BJ (cell line): ENCODE results near the gene MRPL21. TPM values are rescaled to one million over a fixed set of nuclear protein-coding genes. Genes with fewer than 3 reads are reported as not detected.

Source experiments
- CTCF ChIA-PET: fragments of 350-600 bp; formaldehyde crosslinking; extraction: SDS; loops from one replicate; lab custom pipeline; 2021; ENCODE audit warnings: antibody characterized with exemption, inconsistent platforms; lab: Yijun Ruan, JAX
- POLR2A ChIA-PET: fragments of 300-600 bp; sonication (Branson Sonifier 250); formaldehyde crosslinking; extraction: SDS; loops from one replicate; lab custom pipeline; 2021; ENCODE audit warnings: antibody characterized with exemption; lab: Charles Lee
- DNase-seq: peaks from one replicate; pipeline ENCODE4 v3.0.0-alpha.2; 2011; ENCODE audit warnings: low read depth
- H3K27me3 ChIP-seq: 2 replicates; pipeline ENCODE4 v1.6.0; 2011; ENCODE audit warnings: low read length; ENCODE audit not compliant: control insufficient read depth, insufficient read depth
- H3K36me3 ChIP-seq: 2 replicates; pipeline ENCODE4 v1.5.1; 2011; ENCODE audit warnings: low read length; ENCODE audit not compliant: control insufficient read depth, insufficient read depth
- H3K4me3 ChIP-seq: 2 replicates; pipeline ENCODE4 v1.5.1; 2011; ENCODE audit warnings: low read depth, mild to moderate bottlenecking, control low read depth, low read length
- CTCF ChIP-seq: IDR thresholded peaks from 2 replicates; pipeline ENCODE4 v1.5.1; 2011; ENCODE audit warnings: low read depth, mild to moderate bottlenecking, control low read depth, inconsistent platforms, low read length, moderate library complexity; ENCODE audit not compliant: insufficient read depth
- polyA plus RNA-seq: library from polyadenylated mRNA; depleted of rRNA; stranded (reverse); fragments of >200 nt; gene quantifications from 2 replicates; pipeline ENCODE4 v1.2.3, GENCODE V29; 2011

Gene MRPL21
- polyA plus RNA-seq, 1 experiment, result 57.2 TPM

- Histone ChIP-seq H3K27me3 (no peaks in the 10 kb centered on the region), H3K36me3 (peaks cover 32% of the 10 kb centered on the region), H3K4me3 (no peak overlapping the region)
- ChIA-PET CTCF (interaction anchor here (1.1 kb wide), 1 partner anchor 48 kb away, joined by 3 read pairs; no protein-coding TSS in a partner anchor), POLR2A (no interaction called here)
- no peak for TF ChIP-seq CTCF
- no peak for DNase-seq
These were observed 34.5 kb upstream of the MRPL21 start for GRCh38 chr11:68938088-68938487.

- DNase-seq, result no peak
- CTCF ChIA-PET, result no interaction called here
- POLR2A ChIA-PET, result no interaction called here
- peaks cover 32% of the 10 kb centered on the region for H3K36me3 ChIP-seq
- no peak for TF ChIP-seq CTCF
- H3K4me3 ChIP-seq, result no peak overlapping the region
- H3K27me3 ChIP-seq, result no peaks in the 10 kb centered on the region
These were observed 33.3 kb upstream of the MRPL21 start for GRCh38 chr11:68936676-68937620.

GRCh38 chr11:68936358-68936636 lies 32.7 kb upstream of the MRPL21 start:
- Histone ChIP-seq H3K4me3 (no peak overlapping the region), H3K36me3 (peaks cover 30% of the 10 kb centered on the region), H3K27me3 (no peaks in the 10 kb centered on the region)
- ChIA-PET POLR2A (no interaction called here), CTCF (no interaction called here)
- no peak for TF ChIP-seq CTCF
- no peak for DNase-seq

GRCh38 chr11:68935516-68936357 lies 32.1 kb upstream of the MRPL21 start:
- H3K36me3 ChIP-seq, result peaks cover 35% of the 10 kb centered on the region
- DNase-seq, result no peak
- CTCF ChIA-PET, result no interaction called here

More at GRCh38 chr11:68935516-68936357, 32.1 kb upstream of the MRPL21 start:
- no peak overlapping the region for H3K4me3 ChIP-seq
- H3K27me3 ChIP-seq, result no peaks in the 10 kb centered on the region
- no peak for TF ChIP-seq CTCF
- POLR2A ChIA-PET, result no interaction called here
